Stimulated activated CD8-positive, alpha-beta memory T cell treated with anti-CD3 and anti-CD28 coated beads, Interleukin-12 subunit alpha, Interleukin-12 subunit beta, amount 100 ng/mL, for 24 hours (primary cell): ENCODE measurements around the gene AQP2.
A peak's percentile ranks its signal among the peaks of the same experiment; 100 is the strongest.

Experiments
- DNase-seq: peaks from one replicate; pipeline ENCODE4 v3.0.0-alpha.2; 2020; ENCODE audit errors: extremely low read depth

The AQP2 gene

GRCh38 chr12:49955899-49956662, 5.5 kb downstream of the AQP2 start:
- no peak for DNase-seq

GRCh38 chr12:49956663-49957569, 6.4 kb downstream of the AQP2 start:
- DNase-seq, result no peak

- DNase-seq, result no peak
These were observed 7.0 kb downstream of the AQP2 start for GRCh38 chr12:49957570-49957967.

DNA sequence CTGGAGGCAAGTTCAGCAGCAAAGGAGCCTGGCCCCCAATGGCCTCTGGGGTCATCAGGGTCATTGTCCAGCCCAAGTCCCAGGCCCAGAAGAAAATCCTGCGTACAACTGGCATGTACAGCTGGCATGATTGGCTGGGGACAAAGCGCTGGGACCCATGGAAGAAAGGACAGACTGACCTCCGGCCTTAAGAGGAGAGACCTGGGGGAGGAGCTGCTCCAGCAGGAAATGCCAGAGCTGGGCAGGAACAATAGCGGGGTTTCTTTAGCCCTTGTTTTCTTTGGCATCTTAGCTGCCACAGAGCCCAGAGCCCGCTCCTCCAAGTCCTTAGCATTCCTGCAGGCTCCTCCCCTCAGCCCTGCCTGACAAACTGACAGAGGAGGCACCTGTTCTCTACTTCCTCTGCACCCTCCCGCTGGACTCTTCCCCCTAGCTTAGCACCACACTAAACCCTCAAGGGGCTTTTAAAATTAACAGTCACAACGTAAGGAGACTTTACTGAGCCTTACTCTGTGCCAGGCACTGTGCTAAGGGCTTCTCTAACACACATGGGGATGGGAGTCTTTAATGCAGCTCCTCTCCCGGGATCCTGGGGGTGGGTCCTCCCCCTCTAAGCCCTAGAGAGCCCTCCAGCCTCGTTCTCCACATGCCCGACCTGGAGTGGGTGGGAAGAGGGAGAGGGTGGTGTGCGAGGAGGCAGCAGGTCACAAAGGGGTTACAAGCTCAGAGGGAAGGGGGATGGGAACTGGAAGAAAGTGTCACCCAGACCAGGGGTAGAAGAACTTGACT, 9.3 kb downstream of the AQP2 start:
- no peak for DNase-seq

DNA sequence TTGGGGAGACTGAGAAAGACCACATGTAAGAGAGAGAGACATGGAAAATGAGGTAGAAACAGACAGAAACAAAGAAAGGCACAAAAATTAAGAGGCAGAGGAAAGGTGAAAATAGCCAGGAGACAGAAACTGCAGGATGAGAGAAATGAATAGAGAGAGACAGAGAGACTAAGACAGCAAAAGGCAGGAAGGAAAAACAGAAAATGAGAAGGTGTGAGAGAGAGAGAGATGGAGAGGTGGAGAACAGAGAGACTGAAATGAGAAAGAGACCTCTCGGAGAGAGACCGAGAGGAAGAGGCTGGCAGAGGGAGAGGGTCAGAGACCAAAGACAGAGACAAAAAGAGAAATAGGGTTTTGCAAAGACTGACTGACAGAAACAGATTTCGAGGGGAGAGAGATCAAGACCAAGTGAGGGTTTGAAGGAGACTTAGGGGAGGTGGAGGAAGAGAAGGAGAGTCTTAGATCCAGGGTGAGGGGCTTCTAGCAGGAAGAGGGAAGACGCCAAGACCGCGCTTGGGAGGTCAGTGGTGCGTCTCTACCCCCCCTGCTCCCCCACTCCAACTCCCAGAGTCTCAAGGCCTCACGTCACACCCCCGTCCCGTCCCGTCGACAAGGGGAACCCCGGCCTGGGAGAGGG, 10.1 kb downstream of the AQP2 start:
- no peak for DNase-seq

DNA sequence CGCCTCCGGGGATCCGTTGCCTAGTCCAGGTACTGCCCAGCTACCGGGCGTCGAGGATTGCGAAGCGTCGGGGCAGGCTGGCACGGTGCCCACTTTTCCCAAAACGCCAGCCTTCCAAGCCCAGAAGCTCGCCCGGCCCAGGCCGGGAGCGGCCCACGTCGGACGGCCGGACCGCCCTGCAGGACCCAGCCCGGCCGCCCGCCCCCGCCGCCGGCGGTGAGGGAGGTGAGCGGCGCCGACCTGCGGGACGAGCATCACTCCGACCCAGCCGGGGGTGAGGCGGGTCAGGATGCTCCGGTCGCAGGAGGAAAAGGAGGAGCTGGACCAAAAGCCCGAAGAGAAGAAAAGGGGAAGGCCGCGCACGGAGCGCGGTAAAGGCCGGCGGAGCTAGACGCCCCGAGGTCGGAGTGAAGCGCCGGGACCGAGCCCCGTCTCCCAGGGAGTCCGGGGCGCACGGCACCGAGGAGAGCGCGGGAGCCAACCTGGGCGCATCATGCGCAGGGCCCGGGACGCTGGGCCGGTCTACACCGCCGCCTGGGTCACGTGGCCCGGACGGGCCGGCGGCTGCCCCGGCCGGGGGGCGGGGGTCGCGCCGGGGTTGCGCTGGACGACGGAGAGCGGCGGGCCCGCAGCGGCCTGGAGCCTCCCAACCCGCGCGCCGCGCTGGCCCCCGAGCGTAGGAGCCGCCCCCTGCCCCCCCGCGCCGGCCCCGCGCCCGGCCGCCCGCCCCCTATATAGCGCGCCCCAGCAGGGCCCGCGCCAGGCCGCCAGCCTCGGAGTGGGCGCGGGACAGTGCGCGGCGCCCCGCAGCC, 10.8 kb downstream of the AQP2 start, which contains the start of gene AQP5:
Gene AQP5, plus strand, starts transcription at position 762 of the 812 bp plus-strand sequence. CDS start 146 bp downstream, outside the sequence.
- DNase-seq, result no peak

DNA sequence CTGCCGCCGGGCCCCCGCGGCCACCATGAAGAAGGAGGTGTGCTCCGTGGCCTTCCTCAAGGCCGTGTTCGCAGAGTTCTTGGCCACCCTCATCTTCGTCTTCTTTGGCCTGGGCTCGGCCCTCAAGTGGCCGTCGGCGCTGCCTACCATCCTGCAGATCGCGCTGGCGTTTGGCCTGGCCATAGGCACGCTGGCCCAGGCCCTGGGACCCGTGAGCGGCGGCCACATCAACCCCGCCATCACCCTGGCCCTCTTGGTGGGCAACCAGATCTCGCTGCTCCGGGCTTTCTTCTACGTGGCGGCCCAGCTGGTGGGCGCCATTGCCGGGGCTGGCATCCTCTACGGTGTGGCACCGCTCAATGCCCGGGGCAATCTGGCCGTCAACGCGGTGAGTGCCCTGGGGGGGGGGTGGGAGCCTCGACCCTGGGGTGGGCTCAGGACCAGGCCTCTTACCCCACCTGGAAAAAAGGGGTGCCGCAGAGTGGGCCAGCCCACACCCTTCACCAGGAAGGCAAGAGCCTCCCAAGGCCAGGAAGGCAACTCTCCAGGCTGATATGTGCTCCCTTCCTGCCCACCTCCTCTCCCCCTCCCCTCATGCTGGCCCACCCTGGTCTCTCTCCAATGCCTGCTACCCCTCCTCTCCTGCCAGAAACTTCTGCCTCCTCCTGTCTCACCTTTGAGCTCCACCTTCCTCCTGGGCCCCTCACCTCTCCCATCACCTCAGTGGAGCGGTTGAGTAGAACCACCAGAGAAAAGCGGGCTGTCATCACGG, 11.6 kb downstream of the AQP2 start:
- no peak for DNase-seq

- DNase-seq, result no peak
These were observed 12.6 kb downstream of the AQP2 start for GRCh38 chr12:49962861-49963765.

GRCh38 chr12:49963976-49964815, 13.7 kb downstream of the AQP2 start:
- DNase-seq, result no peak

GRCh38 chr12:49964849-49965624, 14.5 kb downstream of the AQP2 start:
- no peak for DNase-seq

DNA sequence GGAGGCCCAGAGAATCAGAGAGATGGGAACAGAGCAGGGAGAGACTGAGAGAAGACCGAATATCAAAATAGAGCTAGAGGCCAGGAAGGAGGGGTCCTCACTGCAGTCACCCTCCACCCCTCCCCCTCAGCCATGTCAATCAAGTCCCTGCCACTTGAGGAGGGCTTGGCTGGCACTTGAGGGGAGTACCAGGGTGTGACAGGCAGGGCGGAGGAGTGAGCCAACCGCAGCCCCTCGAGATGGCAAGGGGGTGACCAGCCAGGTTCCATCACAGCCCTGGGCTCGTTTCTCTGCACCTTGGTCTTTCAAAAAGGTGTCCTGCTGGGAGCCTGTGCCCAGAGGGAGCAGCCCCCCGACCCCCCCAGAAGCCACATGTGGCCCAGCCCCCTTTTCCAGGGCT, 15.3 kb downstream of the AQP2 start:
- DNase-seq, result no peak

- no peak for DNase-seq
These were observed 16.0 kb downstream of the AQP2 start for GRCh38 chr12:49966511-49967041.

DNA sequence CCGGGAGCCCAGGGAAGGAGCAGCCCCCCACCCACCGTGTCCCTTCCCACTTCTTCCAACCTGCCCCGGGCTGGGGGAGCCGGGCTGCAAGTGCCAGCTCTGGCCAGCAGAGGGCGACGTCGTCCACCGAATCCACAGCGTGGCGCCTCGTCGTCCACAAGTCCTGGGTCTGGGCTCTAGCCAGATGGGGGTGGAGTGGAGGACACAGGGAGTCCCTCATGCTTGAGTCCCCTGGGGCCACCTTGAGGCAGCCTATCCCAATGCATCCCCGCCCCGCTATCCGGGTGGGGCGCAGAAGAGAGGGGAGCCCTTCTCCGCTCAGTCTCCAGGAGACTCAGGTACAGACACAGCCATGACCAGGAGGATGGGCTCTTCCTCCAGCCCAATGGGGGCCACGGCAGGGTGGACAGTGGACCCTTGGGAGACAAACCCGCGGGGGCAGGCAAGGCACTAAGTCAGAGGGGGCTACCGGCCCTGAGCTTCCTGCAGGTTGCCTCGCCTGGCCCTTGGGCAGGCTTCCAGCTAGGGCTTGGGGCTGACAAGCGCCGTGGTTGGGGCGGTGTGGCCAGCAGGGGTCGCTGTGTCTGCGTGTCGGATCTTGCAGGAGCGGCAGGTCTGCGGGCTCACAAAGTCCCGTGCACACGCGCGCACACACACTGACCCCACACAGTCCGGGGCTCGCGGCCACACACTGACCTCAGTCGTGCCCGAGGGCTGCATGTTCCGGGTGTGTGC, 16.7 kb downstream of the AQP2 start:
- DNase-seq, result peak; percentile 76

DNA sequence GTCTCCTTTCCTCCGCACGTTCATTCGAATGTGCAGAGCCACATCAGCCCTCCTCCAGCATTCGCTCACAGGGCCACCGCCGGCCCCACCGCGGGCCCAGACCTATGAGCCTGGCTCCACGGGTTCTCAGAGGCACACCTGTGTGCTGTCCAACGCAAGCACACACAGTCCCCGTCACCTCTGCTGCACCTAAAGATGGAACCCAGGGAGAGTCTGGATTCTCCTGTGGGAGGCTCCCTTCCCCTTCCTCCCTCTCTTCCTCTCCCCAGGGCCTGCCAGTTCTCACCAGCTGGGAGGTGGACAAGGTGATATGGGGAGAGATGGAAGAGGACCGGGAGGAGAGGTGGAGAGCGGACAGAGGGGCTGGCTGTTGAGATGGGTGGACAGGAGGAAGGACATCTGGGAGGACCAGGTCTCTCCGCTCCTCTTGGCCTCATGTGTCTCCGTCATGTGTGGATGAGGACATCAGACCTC, 17.3 kb downstream of the AQP2 start:
- no peak for DNase-seq

GRCh38 chr12:49968471-49968870, 17.9 kb downstream of the AQP2 start:
- no peak for DNase-seq

- no peak for DNase-seq
These were observed 18.5 kb downstream of the AQP2 start for GRCh38 chr12:49969027-49969426.
